ENCODE results near the gene ANGPTL2.

ANGPTL2 gene

DNA sequence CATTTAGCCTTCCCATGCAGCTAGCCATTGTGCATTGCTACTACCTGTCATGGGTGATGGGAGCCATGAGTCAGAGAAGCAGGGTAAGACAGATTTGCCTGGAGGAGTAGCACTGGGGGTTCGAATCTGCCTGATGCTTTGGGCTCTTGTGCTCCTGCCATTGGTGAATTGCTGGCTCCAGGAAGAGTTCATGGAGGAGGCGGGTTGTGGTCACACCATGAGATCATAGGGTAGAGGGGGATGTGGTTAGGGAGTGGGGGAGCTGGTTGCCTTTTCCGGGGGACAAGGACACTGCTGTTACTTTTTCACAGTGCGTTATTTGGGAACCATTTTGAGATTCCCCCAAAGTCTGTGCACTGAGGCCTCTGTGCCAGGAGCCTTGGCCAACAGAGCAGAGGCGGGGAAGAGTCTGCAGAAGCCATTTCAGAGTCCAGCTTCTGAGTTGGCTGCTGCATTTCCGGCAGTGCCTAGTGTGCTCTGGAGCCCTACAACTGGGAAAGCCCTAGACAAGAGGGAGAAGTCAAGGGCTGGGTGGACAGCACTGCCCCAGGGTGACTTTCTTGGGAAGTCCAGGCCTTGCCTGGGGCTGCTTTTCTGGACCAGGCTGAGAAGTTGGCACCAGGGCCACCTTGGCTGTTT, 6.2 kb downstream of the ANGPTL2 start:
- no peak for DNase-seq

GRCh38 chr9:127114606-127115005, 7.8 kb downstream of the ANGPTL2 start:
- no peak for DNase-seq

- no peak for DNase-seq
These were observed 9.1 kb downstream of the ANGPTL2 start for GRCh38 chr9:127113191-127113972.

DNA sequence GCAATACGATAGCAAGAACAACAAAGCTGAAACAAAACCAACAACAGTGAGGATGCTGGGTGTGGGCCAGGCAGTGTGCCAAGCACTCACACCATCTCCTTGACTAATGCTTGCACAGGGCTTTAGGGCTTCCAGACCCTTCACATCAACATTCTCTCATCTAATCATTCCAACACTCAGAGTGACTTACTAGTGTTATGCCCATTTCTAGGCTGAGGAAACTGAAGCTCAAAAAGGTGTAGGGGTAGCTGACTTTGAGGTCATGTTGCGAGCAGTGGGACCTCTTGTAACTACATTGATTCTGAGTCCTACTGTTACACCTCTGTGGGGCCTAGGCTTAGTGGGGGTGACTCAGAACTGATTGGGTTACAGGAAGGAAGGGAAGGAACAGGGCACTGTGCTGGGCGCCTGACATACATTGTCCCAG, 9.7 kb downstream of the ANGPTL2 start:
- DNase-seq, result no peak

DNA sequence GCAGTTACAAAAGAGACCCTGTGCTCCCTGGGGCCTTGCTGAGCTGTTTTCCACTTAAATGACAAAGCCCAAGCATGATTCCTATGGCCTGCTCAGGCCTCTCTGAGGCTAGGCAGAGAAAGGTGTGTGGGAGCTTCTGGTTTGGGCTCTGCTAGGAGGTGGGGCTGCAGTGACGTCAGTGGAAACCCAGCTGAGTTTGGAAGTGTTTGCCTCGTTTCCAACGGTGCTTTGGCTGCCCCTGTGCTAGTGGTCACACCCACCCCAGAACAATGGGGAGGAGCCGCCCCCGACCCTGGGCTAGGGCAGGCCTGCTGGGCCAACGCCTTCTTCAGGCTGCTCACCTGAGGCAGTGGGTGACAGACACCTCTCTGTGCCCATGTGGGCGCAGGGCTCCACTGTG, 10.4 kb downstream of the ANGPTL2 start:
- DNase-seq, result no peak

GRCh38 chr9:127109212-127109711, 13.2 kb downstream of the ANGPTL2 start:
- no peak for DNase-seq

GRCh38 chr9:127107929-127108876, 14.2 kb downstream of the ANGPTL2 start:
- DNase-seq, result no peak

GRCh38 chr9:127107171-127107928, 15.1 kb downstream of the ANGPTL2 start:
- DNase-seq, result no peak

GRCh38 chr9:127106466-127106855, 16.0 kb downstream of the ANGPTL2 start:
- no peak for DNase-seq

DNA sequence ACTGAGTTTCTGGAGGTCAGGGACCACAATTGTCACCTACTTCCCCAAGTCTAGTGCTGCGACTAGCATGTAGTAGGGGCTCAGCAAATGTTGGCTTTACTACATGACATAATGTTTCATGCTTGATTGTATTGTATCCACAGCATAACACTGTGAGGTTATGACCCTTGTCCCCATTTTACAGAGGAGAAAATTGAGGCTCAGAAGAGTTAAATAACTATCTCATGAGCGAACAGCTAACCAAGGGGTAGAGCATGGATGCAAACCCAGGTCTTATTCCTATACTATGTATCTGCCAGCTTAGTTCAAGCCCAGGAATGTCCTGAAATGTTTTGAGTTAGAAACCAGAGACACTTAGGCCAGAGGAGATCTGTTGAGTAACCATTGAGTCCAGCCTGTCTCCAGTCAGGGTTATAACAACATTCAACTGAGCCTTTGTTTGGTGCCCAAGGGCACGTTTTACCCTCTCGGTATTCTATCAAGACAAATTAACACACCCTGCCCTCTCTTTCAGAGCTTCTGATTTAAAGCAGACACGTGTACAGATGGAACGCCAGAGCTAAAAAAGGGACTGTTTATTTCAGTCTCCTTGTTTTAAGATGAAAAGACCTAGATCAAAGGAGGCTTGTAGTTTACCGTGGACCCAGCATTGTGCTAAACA, 16.5 kb downstream of the ANGPTL2 start:
- no peak for DNase-seq

GRCh38 chr9:127104581-127105311, 17.7 kb downstream of the ANGPTL2 start:
- no peak for DNase-seq

DNA sequence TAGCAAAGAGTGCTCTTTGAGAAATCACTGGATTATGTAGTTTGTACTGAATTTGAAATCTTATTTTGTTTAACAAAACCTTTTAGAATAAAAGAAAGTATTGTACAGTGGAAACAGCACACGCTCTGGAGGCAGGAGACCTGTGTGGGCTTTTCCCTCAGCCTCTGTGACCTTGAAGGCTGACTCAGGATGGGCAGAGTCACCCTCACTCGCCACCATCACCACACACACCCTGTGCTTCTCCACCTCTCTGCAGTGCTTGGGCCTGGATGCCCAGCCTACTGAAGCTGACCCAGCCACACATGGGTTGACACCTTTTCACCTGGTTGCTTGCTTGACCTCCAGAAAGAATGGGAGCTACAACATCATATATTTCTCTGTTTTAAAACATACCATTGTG, 19.6 kb downstream of the ANGPTL2 start:
- no peak for DNase-seq

GRCh38 chr9:127102176-127102575, 20.3 kb downstream of the ANGPTL2 start:
- DNase-seq, result no peak

DNA sequence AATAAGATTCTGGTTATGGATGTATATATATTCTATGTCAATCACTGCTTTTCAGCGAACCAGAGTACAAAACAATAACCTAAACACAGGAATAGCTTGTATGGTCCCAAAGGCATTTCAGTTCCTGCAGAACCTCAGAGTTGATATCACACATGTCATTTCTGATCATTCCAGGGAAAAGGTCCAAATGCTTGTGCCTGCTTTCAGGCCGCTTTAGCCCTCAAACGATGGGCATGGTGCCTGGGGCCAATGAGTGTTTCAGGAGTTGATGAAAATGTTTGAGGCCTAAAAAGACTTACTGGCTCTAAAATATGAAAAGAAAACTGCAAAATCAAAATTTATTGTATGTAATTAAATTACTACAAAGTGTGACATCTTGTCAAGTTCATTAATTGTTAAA, 22.8 kb downstream of the ANGPTL2 start:
- DNase-seq, result no peak

DNA sequence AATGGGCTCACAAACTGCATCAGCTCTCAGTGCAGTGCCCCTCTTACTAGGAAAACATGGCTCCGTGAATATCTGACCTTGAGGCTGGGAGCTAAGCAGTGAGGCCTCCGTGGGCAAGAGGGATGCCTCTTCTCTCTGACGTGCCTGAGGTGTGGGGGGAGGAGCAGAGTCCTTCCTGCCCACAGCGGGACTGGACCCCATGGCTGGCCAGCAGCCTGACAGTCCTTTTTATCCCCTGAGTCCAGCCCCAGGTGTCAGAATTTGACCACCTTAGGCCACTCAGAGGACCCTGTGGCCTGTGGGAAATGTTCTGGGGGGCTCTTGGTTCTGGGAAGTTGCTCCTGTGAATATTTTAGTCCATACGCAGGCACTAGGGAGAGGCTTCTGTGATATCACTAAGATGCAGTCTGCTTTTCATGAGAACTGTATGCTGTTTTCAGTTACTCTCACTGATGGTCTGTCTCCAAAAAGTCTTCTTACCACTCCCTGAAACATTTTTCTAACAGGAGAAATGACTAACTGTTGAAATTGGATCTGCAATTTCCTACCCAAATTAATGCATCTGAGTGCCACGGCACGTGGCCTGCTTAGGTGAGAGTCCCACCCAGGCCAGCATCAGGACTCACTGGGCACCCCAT, 23.4 kb downstream of the ANGPTL2 start:
- DNase-seq, result no peak

GRCh38 chr9:127097683-127098082, 24.8 kb downstream of the ANGPTL2 start:
- no peak for DNase-seq

GRCh38 chr9:127096208-127096607, 26.2 kb downstream of the ANGPTL2 start:
- DNase-seq, result no peak

- no peak for DNase-seq
These were observed 27.0 kb downstream of the ANGPTL2 start for GRCh38 chr9:127095411-127095810.

DNA sequence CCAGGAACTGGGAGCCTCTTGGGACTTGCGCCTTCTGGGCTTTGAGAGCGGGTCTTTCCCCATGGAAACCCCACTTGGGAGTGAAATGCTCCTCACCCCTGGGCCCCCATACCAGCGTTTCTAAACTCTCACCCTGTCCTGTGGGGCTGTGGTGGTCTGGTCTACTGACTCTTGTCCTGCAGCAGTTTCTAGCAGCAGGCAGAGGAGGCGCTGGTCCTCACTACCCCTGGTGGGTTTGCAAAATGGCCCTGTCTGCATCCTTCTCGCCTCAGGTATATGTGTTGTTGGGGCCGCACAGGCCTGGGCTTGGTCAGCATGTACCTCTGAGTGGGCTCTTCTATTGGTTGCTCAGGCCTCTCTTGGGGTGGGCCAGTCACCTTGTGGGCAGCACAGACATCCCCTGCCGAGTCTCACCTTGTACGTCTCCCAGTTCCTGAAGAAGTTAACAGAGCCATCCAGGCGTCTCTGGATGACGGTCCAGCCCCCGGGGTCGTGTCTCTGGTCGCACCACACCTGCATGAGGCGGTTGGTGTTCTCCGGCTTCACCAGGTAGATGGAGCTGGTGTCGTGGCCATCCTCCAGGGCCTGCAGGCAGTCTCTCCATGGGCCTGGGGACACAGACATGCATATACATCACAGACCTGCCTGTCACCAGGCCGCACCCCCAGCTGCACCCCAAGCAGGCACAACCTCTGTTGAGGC, 29.0 kb downstream of the ANGPTL2 start:
- no peak for DNase-seq

DNA sequence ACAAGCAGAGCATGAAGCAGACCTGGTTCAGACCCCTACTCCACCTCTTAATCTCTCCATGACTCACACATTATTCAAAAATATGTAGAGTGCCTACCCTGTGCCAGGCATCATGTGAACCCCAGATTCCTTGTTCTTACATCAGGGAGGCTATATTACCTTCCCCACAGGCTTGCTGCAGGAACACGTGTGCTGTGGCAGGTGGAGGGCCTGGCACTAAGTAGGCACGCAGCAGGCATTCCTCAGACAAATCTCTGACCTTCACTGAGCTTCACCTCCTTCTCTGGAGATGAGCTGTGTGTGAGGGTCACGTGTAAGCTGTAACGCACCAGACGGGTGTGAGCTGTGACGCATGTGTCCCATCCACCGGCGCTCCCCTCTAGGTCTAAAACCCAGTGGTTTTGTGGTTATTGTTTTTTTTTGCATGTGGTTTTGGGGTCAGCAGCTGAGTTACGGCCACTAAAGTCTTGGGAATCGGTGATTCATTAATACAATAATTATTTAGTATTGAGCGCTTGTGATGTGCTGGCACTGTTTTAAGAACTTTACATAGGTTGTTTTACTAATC, 30.3 kb downstream of the ANGPTL2 start:
- DNase-seq, result peak in 1 of 2 donors; percentile 0
